ENCODE measurements around the gene LRP1B.

The LRP1B gene

DNA sequence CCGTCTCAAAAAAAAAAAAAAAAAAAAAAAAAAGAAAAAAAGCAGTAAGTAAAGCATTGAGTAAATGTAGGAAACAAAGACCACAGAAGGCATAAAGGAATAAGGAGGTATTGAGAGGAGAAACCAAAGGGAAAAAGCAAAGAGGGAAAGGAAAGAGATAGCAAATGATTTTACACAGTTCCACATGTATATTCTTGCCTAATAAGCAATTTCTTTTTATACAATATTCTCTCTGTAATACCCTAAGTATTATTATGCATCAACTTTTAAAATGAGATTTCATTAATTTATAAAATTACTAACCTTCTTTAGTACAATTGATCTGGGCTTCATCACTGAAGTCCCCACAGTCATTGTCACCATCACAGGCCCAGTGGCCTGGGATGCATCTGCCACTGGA, 1180.9 kb downstream of the LRP1B start:
- Histone ChIP-seq H3K4me2 (ENCODE audit: low read length) (no peak overlapping the region), H3K4me3 (ENCODE audit: low read depth, low read length, poor library complexity, severe bottlenecking) (no peak overlapping the region), H3K27me3 (ENCODE audit: insufficient read depth, low read length) (no peaks in the 10 kb centered on the region), H3F3A (ENCODE audit: insufficient read depth, low read length) (no peaks in the 10 kb centered on the region), H3K4me1 (ENCODE audit: insufficient read depth, low read length, severe bottlenecking) (no peaks in the 10 kb centered on the region), H3K79me2 (ENCODE audit: insufficient read depth, low read length) (no peaks in the 10 kb centered on the region), H3K36me3 (ENCODE audit: insufficient read depth, low read length) (no peaks in the 10 kb centered on the region), H3K27ac (ENCODE audit: low read depth, low read length, poor library complexity, severe bottlenecking) (no peak overlapping the region), H3K9ac (ENCODE audit: low read length) (no peak overlapping the region), H3K9me2 (ENCODE audit: low read depth, low read length) (no peaks in the 10 kb centered on the region), H2AFZ (ENCODE audit: low read length) (no peak overlapping the region), H4K20me1 (ENCODE audit: insufficient read depth, low read length) (no peaks in the 10 kb centered on the region), H3K9me3 (ENCODE audit: low read length) (no peaks in the 10 kb centered on the region)
- TF ChIP-seq EZH2 (IDR thresholded peaks at IDR 0.05; ENCODE audit: borderline replicate concordance, low read length): no peak
- TF ChIP-seq, protein P1, sequence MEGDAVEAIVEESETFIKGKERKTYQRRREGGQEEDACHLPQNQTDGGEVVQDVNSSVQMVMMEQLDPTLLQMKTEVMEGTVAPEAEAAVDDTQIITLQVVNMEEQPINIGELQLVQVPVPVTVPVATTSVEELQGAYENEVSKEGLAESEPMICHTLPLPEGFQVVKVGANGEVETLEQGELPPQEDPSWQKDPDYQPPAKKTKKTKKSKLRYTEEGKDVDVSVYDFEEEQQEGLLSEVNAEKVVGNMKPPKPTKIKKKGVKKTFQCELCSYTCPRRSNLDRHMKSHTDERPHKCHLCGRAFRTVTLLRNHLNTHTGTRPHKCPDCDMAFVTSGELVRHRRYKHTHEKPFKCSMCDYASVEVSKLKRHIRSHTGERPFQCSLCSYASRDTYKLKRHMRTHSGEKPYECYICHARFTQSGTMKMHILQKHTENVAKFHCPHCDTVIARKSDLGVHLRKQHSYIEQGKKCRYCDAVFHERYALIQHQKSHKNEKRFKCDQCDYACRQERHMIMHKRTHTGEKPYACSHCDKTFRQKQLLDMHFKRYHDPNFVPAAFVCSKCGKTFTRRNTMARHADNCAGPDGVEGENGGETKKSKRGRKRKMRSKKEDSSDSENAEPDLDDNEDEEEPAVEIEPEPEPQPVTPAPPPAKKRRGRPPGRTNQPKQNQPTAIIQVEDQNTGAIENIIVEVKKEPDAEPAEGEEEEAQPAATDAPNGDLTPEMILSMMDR (IDR thresholded peaks at IDR 0.05; ENCODE audit: low read length): no peak

DNA sequence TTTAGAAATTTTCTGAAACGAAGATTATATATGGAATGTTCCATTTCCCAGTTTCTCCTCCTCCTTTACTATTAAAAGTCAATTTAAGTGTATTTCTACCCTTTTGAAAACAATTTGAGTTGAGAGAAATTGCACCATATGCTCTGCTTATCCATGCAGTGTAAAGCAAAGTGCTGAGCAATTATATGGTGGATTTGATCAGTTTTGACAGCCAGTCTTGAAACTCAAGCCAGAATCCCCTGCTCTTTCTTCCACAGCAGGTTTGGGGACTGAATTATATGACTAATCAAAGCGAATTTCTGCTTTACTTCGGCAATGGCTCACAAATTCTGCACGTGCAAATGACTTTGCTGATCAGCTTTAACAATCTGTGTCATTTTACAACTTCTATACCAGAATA, 1183.6 kb downstream of the LRP1B start:
- Histone ChIP-seq H3K9me3 (ENCODE audit: low read length) (no peaks in the 10 kb centered on the region), H3K27me3 (ENCODE audit: insufficient read depth, low read length) (no peaks in the 10 kb centered on the region), H3K36me3 (ENCODE audit: insufficient read depth, low read length) (no peaks in the 10 kb centered on the region), H3K79me2 (ENCODE audit: insufficient read depth, low read length) (no peaks in the 10 kb centered on the region), H3K4me2 (ENCODE audit: low read length) (no peak overlapping the region), H2AFZ (ENCODE audit: low read length) (no peak overlapping the region), H3K9ac (ENCODE audit: low read length) (no peak overlapping the region), H3F3A (ENCODE audit: insufficient read depth, low read length) (no peaks in the 10 kb centered on the region), H3K4me1 (ENCODE audit: insufficient read depth, low read length, severe bottlenecking) (no peaks in the 10 kb centered on the region), H3K27ac (ENCODE audit: low read depth, low read length, poor library complexity, severe bottlenecking) (no peak overlapping the region), H4K20me1 (ENCODE audit: insufficient read depth, low read length) (no peaks in the 10 kb centered on the region), H3K4me3 (ENCODE audit: low read depth, low read length, poor library complexity, severe bottlenecking) (no peak overlapping the region), H3K9me2 (ENCODE audit: low read depth, low read length) (no peaks in the 10 kb centered on the region)
- no peak for TF ChIP-seq EZH2 (IDR thresholded peaks at IDR 0.05; ENCODE audit: borderline replicate concordance, low read length)

DNA sequence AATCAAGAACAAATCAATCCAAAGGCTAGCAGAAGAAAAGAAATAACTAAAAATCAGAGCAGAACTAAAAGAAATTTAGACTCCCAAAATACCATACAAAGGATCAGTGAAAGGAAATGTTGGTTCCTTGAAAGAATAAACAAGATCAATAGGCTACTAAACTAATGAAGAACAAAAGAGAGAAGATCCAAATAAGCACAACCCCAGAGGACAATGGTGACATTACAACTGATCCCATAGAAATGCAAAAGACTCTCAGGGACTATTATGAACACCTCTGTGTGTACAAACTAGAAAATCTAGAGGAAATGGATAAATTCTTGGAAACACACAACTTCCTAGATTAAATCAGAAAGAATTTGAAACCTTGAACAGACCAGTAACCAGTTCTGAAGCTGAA, 1186.9 kb downstream of the LRP1B start:
- Histone ChIP-seq H3K4me3 (ENCODE audit: low read depth, low read length, poor library complexity, severe bottlenecking) (no peak overlapping the region), H3K36me3 (ENCODE audit: insufficient read depth, low read length) (no peaks in the 10 kb centered on the region), H3K9ac (ENCODE audit: low read length) (no peak overlapping the region), H3K79me2 (ENCODE audit: insufficient read depth, low read length) (no peaks in the 10 kb centered on the region), H3F3A (ENCODE audit: insufficient read depth, low read length) (no peaks in the 10 kb centered on the region), H2AFZ (ENCODE audit: low read length) (no peak overlapping the region), H3K27ac (ENCODE audit: low read depth, low read length, poor library complexity, severe bottlenecking) (no peak overlapping the region), H3K27me3 (ENCODE audit: insufficient read depth, low read length) (no peaks in the 10 kb centered on the region), H3K9me3 (ENCODE audit: low read length) (no peaks in the 10 kb centered on the region), H4K20me1 (ENCODE audit: insufficient read depth, low read length) (no peaks in the 10 kb centered on the region), H3K4me2 (ENCODE audit: low read length) (no peak overlapping the region), H3K9me2 (ENCODE audit: low read depth, low read length) (no peaks in the 10 kb centered on the region), H3K4me1 (ENCODE audit: insufficient read depth, low read length, severe bottlenecking) (no peaks in the 10 kb centered on the region)
- TF ChIP-seq, protein P1 (IDR thresholded peaks at IDR 0.05; ENCODE audit: low read length): no peak
- TF ChIP-seq EZH2 (IDR thresholded peaks at IDR 0.05; ENCODE audit: borderline replicate concordance, low read length): no peak

DNA sequence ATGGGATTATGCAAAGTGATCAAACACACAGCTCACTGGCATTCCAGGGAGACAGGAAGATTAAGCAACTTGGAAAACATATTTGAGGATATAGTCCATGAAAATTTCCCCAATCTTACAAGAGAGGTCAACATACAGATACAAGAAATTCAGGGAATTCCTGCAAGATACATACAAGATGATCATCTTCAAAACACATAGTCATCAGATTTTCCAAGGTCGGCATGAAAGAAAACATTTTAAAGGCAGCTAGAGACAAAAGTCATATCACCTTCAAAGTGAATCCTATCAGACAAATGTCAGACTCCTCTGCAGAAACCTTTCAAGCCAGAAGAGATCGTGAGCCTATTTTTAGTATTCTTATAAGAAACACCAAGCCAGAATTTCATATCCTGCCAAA, 1188.5 kb downstream of the LRP1B start:
- Histone ChIP-seq H3K4me3 (ENCODE audit: low read depth, low read length, poor library complexity, severe bottlenecking) (no peak overlapping the region), H3K4me1 (ENCODE audit: insufficient read depth, low read length, severe bottlenecking) (no peaks in the 10 kb centered on the region), H3K27ac (ENCODE audit: low read depth, low read length, poor library complexity, severe bottlenecking) (no peak overlapping the region), H3K9ac (ENCODE audit: low read length) (no peak overlapping the region), H3K79me2 (ENCODE audit: insufficient read depth, low read length) (no peaks in the 10 kb centered on the region), H3K4me2 (ENCODE audit: low read length) (no peak overlapping the region), H4K20me1 (ENCODE audit: insufficient read depth, low read length) (no peaks in the 10 kb centered on the region), H3K27me3 (ENCODE audit: insufficient read depth, low read length) (no peaks in the 10 kb centered on the region), H3K9me2 (ENCODE audit: low read depth, low read length) (no peaks in the 10 kb centered on the region), H3F3A (ENCODE audit: insufficient read depth, low read length) (no peaks in the 10 kb centered on the region), H3K36me3 (ENCODE audit: insufficient read depth, low read length) (no peaks in the 10 kb centered on the region), H3K9me3 (ENCODE audit: low read length) (no peaks in the 10 kb centered on the region), H2AFZ (ENCODE audit: low read length) (no peak overlapping the region)
- no peak for TF ChIP-seq EZH2 (IDR thresholded peaks at IDR 0.05; ENCODE audit: borderline replicate concordance, low read length)
- TF ChIP-seq, protein P1 (IDR thresholded peaks at IDR 0.05; ENCODE audit: low read length): no peak
